Liver (tissue), 9 donors: ENCODE measurements around the gene EPB41L4A. TPM values are rescaled to one million over a fixed set of nuclear protein-coding genes. Genes with fewer than 3 reads are reported as not detected.

Source experiments
- DNase-seq: peaks from one replicate; pipeline ENCODE4 v3.0.0-alpha.2; 2017; ENCODE audit warnings: low spot score
- H3K27ac ChIP-seq, 2 donors: one replicate each; pipeline ENCODE4 v1.7.0; 2013; ENCODE audit warnings: inconsistent platforms in 2 of 2, low read length in 2 of 2, control low read depth in 1 of 2, low read depth in 1 of 2, mild to moderate bottlenecking in 1 of 2
- H3K27me3 ChIP-seq, 4 donors: one replicate each; pipeline versions ENCODE4 v1.6.1 to v1.7.0; 2013; ENCODE audit warnings: low read length in 3 of 4, inconsistent platforms in 1 of 4, mild to moderate bottlenecking in 1 of 4, moderate library complexity in 1 of 4; ENCODE audit not compliant: control insufficient read depth in 4 of 4, insufficient read depth in 4 of 4
- H3K36me3 ChIP-seq, 4 donors: one replicate each; pipeline versions ENCODE4 v1.6.1 to v1.7.0; 2013; ENCODE audit warnings: low read length in 3 of 4, mild to moderate bottlenecking in 3 of 4, low read depth in 1 of 4, moderate library complexity in 1 of 4; ENCODE audit not compliant: control insufficient read depth in 4 of 4, insufficient read depth in 3 of 4
- H3K4me1 ChIP-seq, 4 donors: one replicate each; pipeline versions ENCODE4 v1.6.1 to v1.7.0; 2013; ENCODE audit warnings: low read length in 3 of 4, mild to moderate bottlenecking in 3 of 4, moderate library complexity in 1 of 4; ENCODE audit not compliant: control insufficient read depth in 4 of 4, insufficient read depth in 4 of 4
- H3K4me3 ChIP-seq, 3 donors: one replicate each; pipeline versions ENCODE4 v1.6.1 to v1.7.0; 2013; ENCODE audit warnings: low read length in 3 of 3, control low read depth in 1 of 3, low read depth in 1 of 3, mild to moderate bottlenecking in 1 of 3
- H3K9ac ChIP-seq, 2 donors: one replicate each; pipeline ENCODE4 v1.7.0; 2013; ENCODE audit warnings: low read length in 2 of 2, mild to moderate bottlenecking in 2 of 2, moderate library complexity in 2 of 2, control low read depth in 1 of 2, low read depth in 1 of 2
- H3K9me3 ChIP-seq, 4 donors: one replicate each; pipeline versions ENCODE4 v1.6.1 to v1.7.0; 2013; ENCODE audit warnings: low read length in 3 of 4; ENCODE audit not compliant: control insufficient read depth in 4 of 4
- FOXA1 ChIP-seq: IDR thresholded peaks from 2 replicates; pipeline ENCODE4 v1.6.1; 2016; ENCODE audit warnings: antibody characterized with exemption
- FOXA2 ChIP-seq: IDR thresholded peaks from 2 replicates; pipeline ENCODE4 v1.6.1; 2016; ENCODE audit warnings: antibody characterized with exemption
- GABPA ChIP-seq, 2 donors: IDR thresholded peaks in 1 of 2; conservative IDR thresholded peaks in 1 of 2; 2 replicates each; pipeline ENCODE4 v1.6.1; 2016; ENCODE audit warnings: antibody characterized with exemption in 2 of 2, mild to moderate bottlenecking in 1 of 2, moderate library complexity in 1 of 2
- HNF4A ChIP-seq, 2 donors: conservative IDR thresholded peaks; 2 replicates each; pipeline ENCODE4 v1.6.1; 2016; ENCODE audit warnings: antibody characterized with exemption in 2 of 2, mild to moderate bottlenecking in 2 of 2
- HNF4G ChIP-seq: IDR thresholded peaks from 2 replicates; pipeline ENCODE4 v1.6.1; 2016; ENCODE audit warnings: antibody characterized with exemption
- NR2F2 ChIP-seq: IDR thresholded peaks from 2 replicates; pipeline ENCODE4 v1.6.1; 2016; ENCODE audit warnings: antibody characterized with exemption
- RXRA ChIP-seq, 2 donors: IDR thresholded peaks; 2 replicates each; pipeline ENCODE4 v1.6.1; 2017 to 2018; ENCODE audit warnings: antibody characterized with exemption in 2 of 2, mild to moderate bottlenecking in 1 of 2
- SP1 ChIP-seq: IDR thresholded peaks from 2 replicates; pipeline ENCODE4 v1.6.1; 2018; ENCODE audit warnings: antibody characterized with exemption, mild to moderate bottlenecking
- YY1 ChIP-seq: IDR thresholded peaks from 2 replicates; pipeline ENCODE4 v1.6.1; 2016; ENCODE audit warnings: antibody characterized with exemption, mild to moderate bottlenecking
- WGBS: extraction: QIAGEN DNeasy Blood & Tissue Kit; methylation state at CpG from one replicate; pipeline ENCODE4 v1.1.7; 2013; 5-methylcytosine and 5-hydroxymethylcytosine counted together
- polyA plus RNA-seq, 2 donors: library from polyadenylated mRNA; stranded (reverse) in 1 of 2; unstranded in 1 of 2; fragments of 200-250 nt in 1 of 2; fragments of >200 nt in 1 of 2; fragmentation: Nextera tagmentation in 1 of 2; extraction: Ambion mirVana in 1 of 2; gene quantifications; one replicate each; pipeline versions ENCODE4 v1.2.1 to v1.2.3, GENCODE V29; 2013 to 2015
- total RNA-seq, 2 donors: library from RNA; depleted of rRNA; stranded (reverse); fragments of >200 nt; gene quantifications; one replicate each; pipeline ENCODE4 v1.2.3, GENCODE V29; 2014
- TF ChIP-seq, protein P1 (sequence below): IDR thresholded peaks from 2 replicates; pipeline ENCODE4 v1.6.1; 2016; ENCODE audit warnings: antibody characterized with exemption, mild to moderate bottlenecking
- TF ChIP-seq, protein P2 (sequence below): IDR thresholded peaks from 2 replicates; pipeline ENCODE4 v1.6.1; 2016; ENCODE audit warnings: antibody characterized with exemption
- TF ChIP-seq, protein P3 (sequence below): fragments of 150-350 bp; IDR thresholded peaks from 2 replicates; pipeline ENCODE4 v1.5.1; 2017; ENCODE audit warnings: improper control_type of control experiment, low read depth, low read length; ENCODE audit not compliant: missing input control
- TF ChIP-seq, protein P4 (sequence below): IDR thresholded peaks from 2 replicates; pipeline ENCODE4 v1.6.1; 2016; ENCODE audit warnings: antibody characterized with exemption
- donor health status: healthy.
- donor health status: healthy.
- donor health status: healthy.
- donor health status: healthy.
- donor health status: healthy.

EPB41L4A gene
- total and polyA plus RNA-seq, 4 donors, result 1.1 to 8.0 (median 3.9) TPM

DNA sequence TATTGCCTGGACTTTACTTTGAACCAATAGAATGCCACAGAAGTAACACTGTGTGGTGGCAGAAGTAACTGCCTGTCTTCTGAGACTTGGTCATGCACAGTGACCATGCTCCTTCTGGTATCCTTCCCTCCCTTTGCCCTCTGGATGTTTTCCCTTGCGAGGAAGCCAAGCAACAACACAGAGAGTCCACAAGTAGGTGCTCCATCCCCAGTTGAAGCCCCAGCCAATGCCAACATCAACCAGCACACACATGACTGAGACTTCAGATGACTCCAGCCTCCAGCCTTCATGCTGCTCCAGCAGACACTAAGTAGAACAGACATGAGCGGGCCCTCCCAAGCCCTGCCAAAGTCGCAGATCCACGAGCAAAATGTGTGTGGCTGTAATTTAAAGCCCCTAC is 129.6 kb downstream of the EPB41L4A start:
- Histone ChIP-seq H3K27ac (no peak overlapping the region), H3K27me3 (no peaks in the 10 kb centered on the region), H3K36me3 (no peaks in the 10 kb centered on the region), H3K9me3 (no peaks in the 10 kb centered on the region), H3K9ac (no peak overlapping the region), H3K4me1 (no peaks in the 10 kb centered on the region), H3K4me3 (no peak overlapping the region)
- 89% methylated on average over 4 of the region's 4 CpGs for WGBS
- DNase-seq, result no peak
- TF ChIP-seq, protein P1, sequence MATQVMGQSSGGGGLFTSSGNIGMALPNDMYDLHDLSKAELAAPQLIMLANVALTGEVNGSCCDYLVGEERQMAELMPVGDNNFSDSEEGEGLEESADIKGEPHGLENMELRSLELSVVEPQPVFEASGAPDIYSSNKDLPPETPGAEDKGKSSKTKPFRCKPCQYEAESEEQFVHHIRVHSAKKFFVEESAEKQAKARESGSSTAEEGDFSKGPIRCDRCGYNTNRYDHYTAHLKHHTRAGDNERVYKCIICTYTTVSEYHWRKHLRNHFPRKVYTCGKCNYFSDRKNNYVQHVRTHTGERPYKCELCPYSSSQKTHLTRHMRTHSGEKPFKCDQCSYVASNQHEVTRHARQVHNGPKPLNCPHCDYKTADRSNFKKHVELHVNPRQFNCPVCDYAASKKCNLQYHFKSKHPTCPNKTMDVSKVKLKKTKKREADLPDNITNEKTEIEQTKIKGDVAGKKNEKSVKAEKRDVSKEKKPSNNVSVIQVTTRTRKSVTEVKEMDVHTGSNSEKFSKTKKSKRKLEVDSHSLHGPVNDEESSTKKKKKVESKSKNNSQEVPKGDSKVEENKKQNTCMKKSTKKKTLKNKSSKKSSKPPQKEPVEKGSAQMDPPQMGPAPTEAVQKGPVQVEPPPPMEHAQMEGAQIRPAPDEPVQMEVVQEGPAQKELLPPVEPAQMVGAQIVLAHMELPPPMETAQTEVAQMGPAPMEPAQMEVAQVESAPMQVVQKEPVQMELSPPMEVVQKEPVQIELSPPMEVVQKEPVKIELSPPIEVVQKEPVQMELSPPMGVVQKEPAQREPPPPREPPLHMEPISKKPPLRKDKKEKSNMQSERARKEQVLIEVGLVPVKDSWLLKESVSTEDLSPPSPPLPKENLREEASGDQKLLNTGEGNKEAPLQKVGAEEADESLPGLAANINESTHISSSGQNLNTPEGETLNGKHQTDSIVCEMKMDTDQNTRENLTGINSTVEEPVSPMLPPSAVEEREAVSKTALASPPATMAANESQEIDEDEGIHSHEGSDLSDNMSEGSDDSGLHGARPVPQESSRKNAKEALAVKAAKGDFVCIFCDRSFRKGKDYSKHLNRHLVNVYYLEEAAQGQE, result no peak
- no peak for TF ChIP-seq FOXA2
- TF ChIP-seq, protein P2, sequence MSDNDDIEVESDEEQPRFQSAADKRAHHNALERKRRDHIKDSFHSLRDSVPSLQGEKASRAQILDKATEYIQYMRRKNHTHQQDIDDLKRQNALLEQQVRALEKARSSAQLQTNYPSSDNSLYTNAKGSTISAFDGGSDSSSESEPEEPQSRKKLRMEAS, result no peak
- TF ChIP-seq FOXA1, result no peak
- no peak for TF ChIP-seq RXRA (IDR thresholded peaks at IDR 0.05)
- TF ChIP-seq NR2F2, result no peak
- TF ChIP-seq HNF4A (conservative IDR thresholded peaks at IDR 0.05), result no peak
- TF ChIP-seq, protein P3, sequence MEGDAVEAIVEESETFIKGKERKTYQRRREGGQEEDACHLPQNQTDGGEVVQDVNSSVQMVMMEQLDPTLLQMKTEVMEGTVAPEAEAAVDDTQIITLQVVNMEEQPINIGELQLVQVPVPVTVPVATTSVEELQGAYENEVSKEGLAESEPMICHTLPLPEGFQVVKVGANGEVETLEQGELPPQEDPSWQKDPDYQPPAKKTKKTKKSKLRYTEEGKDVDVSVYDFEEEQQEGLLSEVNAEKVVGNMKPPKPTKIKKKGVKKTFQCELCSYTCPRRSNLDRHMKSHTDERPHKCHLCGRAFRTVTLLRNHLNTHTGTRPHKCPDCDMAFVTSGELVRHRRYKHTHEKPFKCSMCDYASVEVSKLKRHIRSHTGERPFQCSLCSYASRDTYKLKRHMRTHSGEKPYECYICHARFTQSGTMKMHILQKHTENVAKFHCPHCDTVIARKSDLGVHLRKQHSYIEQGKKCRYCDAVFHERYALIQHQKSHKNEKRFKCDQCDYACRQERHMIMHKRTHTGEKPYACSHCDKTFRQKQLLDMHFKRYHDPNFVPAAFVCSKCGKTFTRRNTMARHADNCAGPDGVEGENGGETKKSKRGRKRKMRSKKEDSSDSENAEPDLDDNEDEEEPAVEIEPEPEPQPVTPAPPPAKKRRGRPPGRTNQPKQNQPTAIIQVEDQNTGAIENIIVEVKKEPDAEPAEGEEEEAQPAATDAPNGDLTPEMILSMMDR, result no peak
- TF ChIP-seq, protein P4, sequence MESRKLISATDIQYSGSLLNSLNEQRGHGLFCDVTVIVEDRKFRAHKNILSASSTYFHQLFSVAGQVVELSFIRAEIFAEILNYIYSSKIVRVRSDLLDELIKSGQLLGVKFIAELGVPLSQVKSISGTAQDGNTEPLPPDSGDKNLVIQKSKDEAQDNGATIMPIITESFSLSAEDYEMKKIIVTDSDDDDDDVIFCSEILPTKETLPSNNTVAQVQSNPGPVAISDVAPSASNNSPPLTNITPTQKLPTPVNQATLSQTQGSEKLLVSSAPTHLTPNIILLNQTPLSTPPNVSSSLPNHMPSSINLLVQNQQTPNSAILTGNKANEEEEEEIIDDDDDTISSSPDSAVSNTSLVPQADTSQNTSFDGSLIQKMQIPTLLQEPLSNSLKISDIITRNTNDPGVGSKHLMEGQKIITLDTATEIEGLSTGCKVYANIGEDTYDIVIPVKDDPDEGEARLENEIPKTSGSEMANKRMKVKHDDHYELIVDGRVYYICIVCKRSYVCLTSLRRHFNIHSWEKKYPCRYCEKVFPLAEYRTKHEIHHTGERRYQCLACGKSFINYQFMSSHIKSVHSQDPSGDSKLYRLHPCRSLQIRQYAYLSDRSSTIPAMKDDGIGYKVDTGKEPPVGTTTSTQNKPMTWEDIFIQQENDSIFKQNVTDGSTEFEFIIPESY, result no peak
- no peak for TF ChIP-seq YY1
- TF ChIP-seq SP1, result no peak
- TF ChIP-seq HNF4G, result no peak
- TF ChIP-seq GABPA (IDR thresholded peaks at IDR 0.05 in 1 of 2, conservative IDR thresholded peaks at IDR 0.05 in 1 of 2), result no peak

DNA sequence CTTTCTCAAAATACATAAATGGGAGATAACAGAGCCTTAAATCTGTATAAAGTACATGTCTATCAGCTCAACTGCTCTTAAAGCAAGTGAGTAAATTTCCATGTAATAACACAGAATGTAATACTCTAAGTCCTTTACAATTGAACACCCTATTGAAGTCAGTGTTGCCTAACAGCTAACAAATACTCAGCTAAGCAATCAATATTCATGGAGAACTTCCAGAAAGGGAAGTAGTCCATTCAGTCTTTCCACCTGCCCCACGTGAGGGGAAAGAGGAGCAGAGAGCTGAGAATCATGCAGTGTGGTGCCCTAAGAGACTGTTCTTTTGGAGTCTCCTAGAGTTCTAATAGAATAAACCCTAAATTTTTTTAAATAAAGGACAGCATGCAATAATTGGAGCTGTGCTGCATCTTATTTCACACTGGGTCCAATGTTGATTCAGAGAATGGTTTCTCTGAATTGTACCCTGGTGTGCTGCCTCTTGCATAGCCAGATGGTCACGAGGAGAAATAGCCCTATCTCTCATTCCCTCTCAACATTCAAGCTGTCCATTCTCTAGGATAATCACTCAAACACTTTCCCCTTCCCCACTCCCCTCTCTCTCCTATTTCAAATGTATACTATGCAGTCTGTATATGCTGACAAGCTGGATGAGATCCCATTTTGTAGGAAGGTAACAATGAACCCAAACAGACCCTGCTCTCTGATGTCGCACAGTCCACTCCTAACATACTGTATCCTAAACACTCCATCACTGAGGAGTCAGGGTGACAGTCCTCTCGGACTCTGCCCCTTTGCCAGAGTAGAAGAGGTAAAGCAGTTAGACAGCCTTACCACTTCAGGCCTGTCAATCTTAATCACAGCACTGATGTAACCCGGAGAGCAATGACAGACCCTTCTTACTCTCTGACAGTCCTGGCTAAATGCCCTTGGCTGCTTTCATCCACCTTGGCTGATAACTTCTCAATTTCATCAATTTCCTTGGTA is 134.8 kb downstream of the EPB41L4A start:
- WGBS, result 61% methylated on average over 5 of the region's 5 CpGs
- no peak overlapping the region for H3K4me3 ChIP-seq
- no peaks in the 10 kb centered on the region for H3K27me3 ChIP-seq
- DNase-seq, result no peak
- H3K9me3 ChIP-seq, result no peaks in the 10 kb centered on the region
- H3K9ac ChIP-seq, result no peak overlapping the region
- no peaks in the 10 kb centered on the region for H3K4me1 ChIP-seq
- TF ChIP-seq HNF4A (conservative IDR thresholded peaks at IDR 0.05), result peak in 1 of 2 donors; percentile 9
- no peak for TF ChIP-seq FOXA2
- H3K27ac ChIP-seq, result no peak overlapping the region
- no peaks in the 10 kb centered on the region for H3K36me3 ChIP-seq
